Psoas muscle (tissue), 8 donors: ENCODE measurements around the gene USP20. TPM values are rescaled to one million over a fixed set of nuclear protein-coding genes. Genes with fewer than 3 reads are reported as not detected.

ENCODE experiments used
- ATAC-seq, 4 donors: fragments of 200-7000 bp; cut with Tn5 transposase; one replicate each; pipeline ENCODE4 v1.9.1; 2020; ENCODE audit warnings: moderate library complexity in 3 of 4, mild to moderate bottlenecking in 2 of 4
- DNase-seq, 2 donors: peaks; one replicate each; pipeline ENCODE4 v3.0.0-alpha.2; 2020
- H3K27ac ChIP-seq: fragments of 200-600 bp; one replicate; pipeline ENCODE4 v1.8.0; 2022
- H3K27me3 ChIP-seq, 3 donors: fragments of 200-600 bp in 1 of 3; one replicate each; pipeline versions ENCODE4 v1.6.1 to v1.8.0; 2013 to 2022; ENCODE audit warnings: low read length in 2 of 3, mild to moderate bottlenecking in 2 of 3, moderate library complexity in 1 of 3; ENCODE audit not compliant: insufficient read depth in 3 of 3
- H3K36me3 ChIP-seq, 2 donors: fragments of 200-600 bp in 1 of 2; one replicate each; pipeline versions ENCODE4 v1.6.1 to v1.8.0; 2013 to 2022; ENCODE audit warnings: low read depth in 1 of 2, mild to moderate bottlenecking in 1 of 2, moderate library complexity in 1 of 2; ENCODE audit not compliant: insufficient read depth in 1 of 2
- H3K4me1 ChIP-seq: fragments of 200-600 bp; one replicate; pipeline ENCODE4 v1.8.0; 2022
- H3K4me3 ChIP-seq: fragments of 200-600 bp; one replicate; pipeline ENCODE4 v1.8.0; 2022; ENCODE audit warnings: mild to moderate bottlenecking
- H3K9me3 ChIP-seq: fragments of 200-600 bp; one replicate; pipeline ENCODE4 v1.8.0; 2022
- WGBS, 3 donors: extraction: QIAGEN DNeasy Blood & Tissue Kit; methylation state at CpG; one replicate each; pipeline versions ENCODE4 v1.1.6 to v1.1.7; 2013; 5-methylcytosine and 5-hydroxymethylcytosine counted together
- intact Hi-C, 2 donors: fragments of 100-400 bp; cut with DNase I; formaldehyde crosslinking; loops; one replicate each; pipeline versions ENCODE4 v1.11.0 to v1.14.2; 2022
- polyA plus RNA-seq, 3 donors: library from polyadenylated mRNA; stranded (reverse); fragments of 200-250 nt; gene quantifications; one replicate each; pipeline ENCODE4 v1.2.3, GENCODE V29; 2013
- total RNA-seq, 4 donors: library from RNA; stranded (reverse); fragmentation: NEBNext Ultra II Directional in 2 of 4; extraction: Animal tissue kit (Norgen Biotek cat#: 25700) in 2 of 4; gene quantifications; one replicate each; pipeline versions ENCODE4 v1.2.1 to v1.2.4, GENCODE V29; 2021 to 2023
- TF ChIP-seq, protein P1 (sequence below): fragments of 200-600 bp; IDR thresholded peaks from one replicate; pipeline ENCODE4 v1.8.0; 2022; ENCODE audit warnings: antibody characterized with exemption
- donor health status: healthy with polysubstance abuse.
- donor health status: DM: no; HTN: no; CAD: no; lungs with moderate emphysema.
- donor health status: Bipolar disorder and iron deficiency.
- donor health status: healthy.
- donor health status: DM: yes; HTN: yes; CAD: no.
- donor health status: DM: no; HTN: no; CAD: no.
- donor health status: DM: no; HTN: no; CAD: no.
- donor health status: DM: yes; HTN: yes; CAD: no.

The USP20 gene
- total and polyA plus RNA-seq, 7 donors: 9.5 to 18.4 (median 15.2) TPM

GRCh38 chr9:129876815-129877214 is 41.6 kb downstream of the USP20 start:
- no peaks in the 10 kb centered on the region for H3K4me1 ChIP-seq
- H3K27me3 ChIP-seq: no peaks in the 10 kb centered on the region
- no peak overlapping the region for H3K27ac ChIP-seq
- no peak for ATAC-seq
- H3K9me3 ChIP-seq: no peaks in the 10 kb centered on the region
- TF ChIP-seq, protein P1, sequence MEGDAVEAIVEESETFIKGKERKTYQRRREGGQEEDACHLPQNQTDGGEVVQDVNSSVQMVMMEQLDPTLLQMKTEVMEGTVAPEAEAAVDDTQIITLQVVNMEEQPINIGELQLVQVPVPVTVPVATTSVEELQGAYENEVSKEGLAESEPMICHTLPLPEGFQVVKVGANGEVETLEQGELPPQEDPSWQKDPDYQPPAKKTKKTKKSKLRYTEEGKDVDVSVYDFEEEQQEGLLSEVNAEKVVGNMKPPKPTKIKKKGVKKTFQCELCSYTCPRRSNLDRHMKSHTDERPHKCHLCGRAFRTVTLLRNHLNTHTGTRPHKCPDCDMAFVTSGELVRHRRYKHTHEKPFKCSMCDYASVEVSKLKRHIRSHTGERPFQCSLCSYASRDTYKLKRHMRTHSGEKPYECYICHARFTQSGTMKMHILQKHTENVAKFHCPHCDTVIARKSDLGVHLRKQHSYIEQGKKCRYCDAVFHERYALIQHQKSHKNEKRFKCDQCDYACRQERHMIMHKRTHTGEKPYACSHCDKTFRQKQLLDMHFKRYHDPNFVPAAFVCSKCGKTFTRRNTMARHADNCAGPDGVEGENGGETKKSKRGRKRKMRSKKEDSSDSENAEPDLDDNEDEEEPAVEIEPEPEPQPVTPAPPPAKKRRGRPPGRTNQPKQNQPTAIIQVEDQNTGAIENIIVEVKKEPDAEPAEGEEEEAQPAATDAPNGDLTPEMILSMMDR: no peak
- H3K36me3 ChIP-seq: peaks cover 0 to 35% of the 10 kb centered on the region in 2 donors
- H3K4me3 ChIP-seq: no peak overlapping the region
- intact Hi-C loops: no loop called here
- 91 to 95% (median 95%) methylated on average over 7 of the region's 7 CpGs for WGBS, 3 donors
- DNase-seq: peak in 1 of 2 donors; percentile 40

GRCh38 chr9:129878291-129878690 is 43.0 kb downstream of the USP20 start:
- TF ChIP-seq, protein P1: no peak
- WGBS, 3 donors: 89 to 94% (median 93%) methylated on average over 11 of the region's 11 CpGs
- Histone ChIP-seq H3K36me3 (peaks cover 0 to 45% of the 10 kb centered on the region in 2 donors), H3K27ac (no peak overlapping the region), H3K4me3 (no peak overlapping the region), H3K9me3 (no peaks in the 10 kb centered on the region), H3K4me1 (no peaks in the 10 kb centered on the region), H3K27me3 (no peaks in the 10 kb centered on the region)
- intact Hi-C loops: no loop called here
- DNase-seq (peak in 1 of 2 donors; percentile 52), ATAC-seq (no peak)

- TF ChIP-seq, protein P1: no peak
- no peaks in the 10 kb centered on the region for H3K9me3 ChIP-seq
- intact Hi-C loops: no loop called here
- peaks cover 3% of the 10 kb centered on the region for H3K4me1 ChIP-seq
- DNase-seq (peak in 1 of 2 donors; percentile 45), ATAC-seq (no peak)
- WGBS, 3 donors: 92 to 94% (median 93%) methylated on average over 15 to 17 of the region's 17 CpGs
- no peak overlapping the region for H3K4me3 ChIP-seq
- no peak overlapping the region for H3K27ac ChIP-seq
- H3K27me3 ChIP-seq: no peaks in the 10 kb centered on the region
- peaks cover 0 to 37% of the 10 kb centered on the region in 2 donors for H3K36me3 ChIP-seq
These were observed 43.9 kb downstream of the USP20 start for GRCh38 chr9:129879103-129879699.

DNA sequence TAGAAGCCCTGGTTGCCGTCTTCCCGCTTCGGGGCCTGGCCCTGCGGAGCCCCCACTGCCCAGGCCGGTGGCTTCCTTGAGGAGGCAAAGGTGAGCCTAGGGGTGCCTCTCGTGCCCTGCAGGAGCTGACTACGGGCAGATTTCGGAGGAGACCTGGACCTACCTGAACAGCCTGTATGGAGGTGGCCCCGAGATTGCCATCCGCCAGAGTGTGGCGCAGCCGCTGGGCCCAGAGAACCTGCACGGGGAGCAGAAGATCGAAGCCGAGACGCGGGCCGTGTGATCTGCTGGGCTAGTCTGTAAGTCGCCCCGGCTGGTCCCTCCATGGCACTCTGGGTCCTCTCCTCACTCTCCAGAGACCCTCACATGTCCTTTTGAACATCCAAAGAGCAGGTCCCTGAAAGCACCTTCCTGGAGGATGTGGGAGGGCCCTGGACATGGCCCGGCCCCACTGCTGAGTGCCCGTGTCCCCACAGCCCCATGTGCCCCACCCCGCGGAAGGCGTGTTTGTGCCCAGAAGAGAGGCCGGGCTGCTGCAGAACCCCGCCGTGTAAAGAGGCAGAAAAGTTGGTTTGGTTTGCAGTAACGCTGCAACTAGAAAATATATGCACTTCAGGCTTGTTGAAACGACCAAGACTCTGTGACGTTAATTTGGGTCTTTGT is 44.9 kb downstream of the USP20 start:
- Histone ChIP-seq H3K36me3 (peaks cover 0 to 37% of the 10 kb centered on the region in 2 donors), H3K9me3 (no peaks in the 10 kb centered on the region), H3K27me3 (no peaks in the 10 kb centered on the region), H3K27ac (no peak overlapping the region), H3K4me3 (no peak overlapping the region), H3K4me1 (peaks cover 11% of the 10 kb centered on the region)
- TF ChIP-seq, protein P1: no peak
- intact Hi-C loops: loop anchor here in 1 of 2 donors (10.0 kb wide), 1 partner anchor 355 kb away; no protein-coding TSS in a partner anchor
- peak in 1 of 2 donors; percentile 41 for DNase-seq
- 92 to 94% (median 93%) methylated on average over 31 of the region's 31 CpGs for WGBS, 3 donors
- no peak for ATAC-seq
